Skeletal muscle satellite cell (primary cell): ENCODE data around the gene PM20D1.
"Not testable (repeated sequence)": the region's sequence is repeated elsewhere in the genome, so short reads cannot be mapped to it uniquely, and the experiment has no call there.

Source experiments
- H3K27me3 ChIP-seq: 2 replicates; pipeline ENCODE4 v1.7.0; 2013; ENCODE audit warnings: low read length; ENCODE audit not compliant: control insufficient read depth, insufficient read depth
- H3K36me3 ChIP-seq: 2 replicates; pipeline ENCODE4 v1.7.0; 2013; ENCODE audit warnings: mild to moderate bottlenecking, control low read depth, low read length; ENCODE audit not compliant: insufficient read depth
- H3K4me1 ChIP-seq: 2 replicates; pipeline ENCODE4 v1.7.0; 2013; ENCODE audit warnings: low read length; ENCODE audit not compliant: control insufficient read depth, insufficient read depth
- H3K4me2 ChIP-seq: 2 replicates; pipeline ENCODE4 v1.7.0; 2013; ENCODE audit warnings: mild to moderate bottlenecking, low read length
- H3K4me3 ChIP-seq: 2 replicates; pipeline ENCODE4 v1.7.0; 2013; ENCODE audit warnings: low read length
- H3K9ac ChIP-seq: 2 replicates; pipeline ENCODE4 v1.7.0; 2013; ENCODE audit warnings: mild to moderate bottlenecking, low read depth, low read length, moderate library complexity
- H3K9me3 ChIP-seq: replicated peaks from 2 replicates; pipeline ENCODE4 v1.7.0; 2013; ENCODE audit warnings: mild to moderate bottlenecking, control low read depth, low read length

Gene PM20D1

GRCh38 chr1:205878026-205878425 lies 28.1 kb upstream of the PM20D1 start:
- Histone ChIP-seq H3K27me3 (no peaks in the 10 kb centered on the region), H3K9me3 (no peaks in the 10 kb centered on the region), H3K4me3 (no peak overlapping the region), H3K4me2 (no peak overlapping the region), H3K4me1 (no peaks in the 10 kb centered on the region), H3K9ac (no peak overlapping the region), H3K36me3 (no peaks in the 10 kb centered on the region)

DNA sequence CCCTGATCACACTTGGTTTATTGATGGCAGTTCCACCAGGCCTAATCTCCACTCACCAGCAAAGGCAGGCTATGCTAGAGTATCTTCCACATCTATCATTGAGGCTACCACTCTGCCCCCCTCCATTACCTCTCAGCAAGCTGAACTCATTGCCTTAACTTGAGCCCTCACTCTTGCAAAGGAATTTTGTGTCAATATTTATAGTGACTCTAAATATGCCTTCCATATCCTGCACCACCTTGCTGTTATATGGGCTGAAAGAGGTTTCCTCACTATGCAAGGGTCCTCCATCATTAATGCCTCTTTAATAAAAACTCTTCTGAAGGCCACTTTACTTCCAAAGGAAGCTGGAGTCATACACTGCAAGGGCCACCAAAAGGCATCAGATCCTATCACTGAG lies 23.2 kb upstream of the PM20D1 start:
- H3K9me3 ChIP-seq, H3K4me2 ChIP-seq, H3K4me1 ChIP-seq, H3K36me3 ChIP-seq, H3K4me3 ChIP-seq, H3K27me3 ChIP-seq, H3K9ac ChIP-seq: not testable (repeated sequence)

DNA sequence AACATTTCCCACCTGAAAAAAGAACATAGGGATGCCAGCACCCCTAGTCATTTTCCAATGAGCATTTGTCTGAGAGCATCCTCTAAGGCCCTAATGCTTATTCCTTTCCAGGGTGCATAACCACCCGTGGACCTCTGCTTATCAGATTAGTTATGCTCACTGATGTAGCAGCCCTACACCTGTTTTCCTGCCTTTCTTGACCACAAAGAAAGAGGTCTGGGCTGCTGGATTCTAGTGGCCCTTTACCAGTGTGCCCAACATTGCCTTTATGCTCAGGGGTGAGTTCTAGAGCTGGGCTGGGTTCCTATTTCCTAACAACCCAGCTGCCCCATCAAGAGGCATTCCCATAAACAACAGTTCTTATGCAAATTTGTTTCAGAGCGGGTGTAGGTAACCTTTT lies 20.3 kb upstream of the PM20D1 start:
- no peaks in the 10 kb centered on the region for H3K9me3 ChIP-seq
- H3K36me3 ChIP-seq, result no peaks in the 10 kb centered on the region
- H3K27me3 ChIP-seq, result no peaks in the 10 kb centered on the region
- H3K4me1 ChIP-seq, result no peaks in the 10 kb centered on the region
- H3K4me2 ChIP-seq, result no peak overlapping the region
- H3K4me3 ChIP-seq, result no peak overlapping the region
- H3K9ac ChIP-seq, result no peak overlapping the region

DNA sequence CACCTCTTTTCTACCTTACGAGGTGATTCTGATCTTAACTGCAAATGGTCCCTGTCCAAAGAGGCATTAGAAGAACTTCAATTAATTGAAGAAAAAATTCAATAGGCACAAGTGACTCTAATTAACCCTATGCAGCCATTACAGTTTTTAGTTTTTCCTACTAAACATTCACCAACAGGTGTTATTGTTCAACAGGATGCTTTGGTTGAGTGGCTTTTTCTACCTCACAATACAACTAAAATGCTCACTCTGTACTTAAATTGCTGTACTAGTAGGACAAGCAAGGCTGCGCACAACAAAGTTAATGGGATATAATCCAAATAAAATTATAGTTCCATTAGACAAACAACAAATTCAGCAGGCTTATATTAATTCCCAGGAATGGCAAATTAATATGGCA lies 11.6 kb upstream of the PM20D1 start:
- Histone ChIP-seq H3K9ac (no peak overlapping the region), H3K4me1 (no peaks in the 10 kb centered on the region), H3K4me3 (no peak overlapping the region), H3K9me3 (no peaks in the 10 kb centered on the region), H3K27me3 (no peaks in the 10 kb centered on the region), H3K4me2 (no peak overlapping the region), H3K36me3 (no peaks in the 10 kb centered on the region)

DNA sequence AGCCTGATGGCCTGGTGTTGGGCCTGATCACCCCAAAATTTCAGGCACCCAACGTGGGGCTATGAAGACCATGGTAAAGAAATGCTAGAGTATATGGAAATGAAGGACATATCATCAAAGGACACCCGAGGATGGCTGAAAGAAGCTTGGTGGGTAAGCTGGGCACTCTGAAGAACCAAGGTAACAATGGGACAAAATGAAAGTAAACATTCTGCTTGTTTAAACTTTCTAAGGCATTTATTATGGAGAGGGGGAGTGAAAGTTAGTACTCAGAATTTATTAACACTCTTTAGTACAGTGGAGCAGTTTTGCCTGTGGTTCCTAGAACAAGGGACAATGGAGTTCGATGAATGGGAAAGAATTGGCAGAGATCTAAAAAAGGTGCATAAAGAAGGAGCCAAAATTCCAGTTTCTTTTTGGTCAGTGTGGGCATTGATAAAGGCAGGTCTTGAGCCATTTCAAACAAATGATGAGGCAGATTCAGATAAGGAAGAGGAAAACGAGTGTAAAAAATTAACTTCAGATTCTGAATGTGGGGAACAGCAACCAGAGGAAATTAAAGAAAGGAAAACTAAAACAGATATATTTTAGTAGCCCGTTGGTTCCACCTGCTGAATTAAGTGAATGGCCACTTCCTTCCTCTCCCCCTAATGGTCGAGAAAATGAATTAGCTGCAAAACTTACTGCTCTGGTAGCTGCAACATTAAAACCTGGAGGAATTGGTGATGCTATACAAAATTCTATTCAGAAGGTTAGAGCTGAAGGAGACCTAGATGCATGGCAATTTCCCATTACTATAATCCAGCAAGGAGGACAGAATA lies 8.4 kb upstream of the PM20D1 start:
- Histone ChIP-seq H3K9me3 (no peaks in the 10 kb centered on the region), H3K4me2 (no peak overlapping the region), H3K4me3 (no peak overlapping the region), H3K9ac (no peak overlapping the region), H3K27me3 (no peaks in the 10 kb centered on the region), H3K4me1 (no peaks in the 10 kb centered on the region), H3K36me3 (no peaks in the 10 kb centered on the region)

- not testable (repeated sequence) for H3K27me3 ChIP-seq, H3K4me2 ChIP-seq, H3K4me3 ChIP-seq, H3K9ac ChIP-seq, H3K4me1 ChIP-seq, H3K9me3 ChIP-seq, H3K36me3 ChIP-seq
Observed at GRCh38 chr1:205857501-205857900, 7.6 kb upstream of the PM20D1 start.

DNA sequence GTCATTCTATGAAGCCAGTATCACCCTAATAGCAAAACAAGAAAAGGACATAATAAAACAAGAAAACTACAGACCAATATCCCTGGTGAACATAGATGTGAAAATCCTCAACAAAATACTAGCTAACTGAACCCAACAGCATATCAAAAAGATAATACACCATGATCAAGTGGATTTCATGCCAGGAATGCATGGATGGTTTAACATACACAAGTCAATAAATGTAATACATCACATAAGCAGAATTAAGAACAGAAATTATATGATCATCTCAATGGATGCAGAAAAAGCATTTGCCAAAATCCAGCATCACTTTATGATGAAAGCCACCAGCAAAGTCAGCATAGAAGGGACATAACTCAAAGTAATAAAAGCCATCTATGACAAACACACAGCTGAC lies 6.5 kb upstream of the PM20D1 start:
- Histone ChIP-seq H3K4me2 (no peak overlapping the region), H3K9ac (no peak overlapping the region), H3K9me3 (no peaks in the 10 kb centered on the region), H3K27me3 (no peaks in the 10 kb centered on the region), H3K4me3 (no peak overlapping the region), H3K36me3 (no peaks in the 10 kb centered on the region), H3K4me1 (no peaks in the 10 kb centered on the region)

- Histone ChIP-seq H3K4me1 (no peaks in the 10 kb centered on the region), H3K9ac (no peak overlapping the region), H3K27me3 (no peaks in the 10 kb centered on the region), H3K4me3 (no peak overlapping the region), H3K4me2 (no peak overlapping the region), H3K9me3 (no peaks in the 10 kb centered on the region), H3K36me3 (no peaks in the 10 kb centered on the region)
Observed at GRCh38 chr1:205852969-205853368, 3.0 kb upstream of the PM20D1 start.

- no peaks in the 10 kb centered on the region for H3K4me1 ChIP-seq
- no peak overlapping the region for H3K9ac ChIP-seq
- H3K36me3 ChIP-seq, result no peaks in the 10 kb centered on the region
- H3K4me3 ChIP-seq, result no peak overlapping the region
- no peaks in the 10 kb centered on the region for H3K27me3 ChIP-seq
- no peak overlapping the region for H3K4me2 ChIP-seq
- H3K9me3 ChIP-seq, result no peaks in the 10 kb centered on the region
Observed at GRCh38 chr1:205851993-205852392, 2.1 kb upstream of the PM20D1 start.

DNA sequence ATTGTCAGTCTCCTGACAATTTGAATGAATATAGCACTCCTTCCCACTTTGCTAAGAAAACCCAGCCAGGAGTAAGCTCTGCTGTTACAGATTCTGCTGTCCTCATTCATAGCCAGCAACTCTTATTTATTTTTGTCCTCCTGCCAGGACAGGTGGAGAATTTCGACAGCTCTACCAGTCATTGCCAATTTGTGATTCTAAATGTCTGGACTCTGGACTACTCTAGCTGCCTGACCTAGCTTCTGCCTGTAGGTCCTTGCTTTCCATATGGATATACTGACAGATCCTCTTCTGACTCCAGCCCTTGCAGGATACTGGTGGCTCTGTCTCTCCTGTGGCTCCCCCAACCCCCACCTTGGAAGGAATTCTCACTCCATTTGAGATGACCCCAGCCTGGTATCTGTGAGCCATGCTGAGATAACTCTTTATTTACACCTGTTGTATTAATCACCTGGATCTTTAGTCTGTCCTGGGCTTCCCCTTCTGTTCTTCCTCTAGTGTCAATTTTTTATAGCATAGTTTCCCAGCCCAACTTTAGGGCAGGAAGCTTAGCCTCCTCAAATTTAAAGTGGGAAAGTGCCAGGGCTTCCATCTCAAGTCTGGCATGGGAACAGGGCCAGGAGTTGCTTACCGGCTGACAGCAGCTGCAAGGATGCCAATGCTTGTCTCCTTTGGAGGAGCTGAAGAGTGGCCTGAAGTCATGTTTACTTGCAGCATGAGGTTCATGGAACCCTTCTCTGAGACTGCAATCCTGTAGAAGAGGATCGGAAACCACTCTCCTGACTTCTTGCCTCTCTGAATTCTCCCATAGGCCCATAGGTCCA lies 6.7 kb downstream of the PM20D1 start:
- Histone ChIP-seq H3K9ac (no peak overlapping the region), H3K9me3 (no peaks in the 10 kb centered on the region), H3K4me2 (no peak overlapping the region), H3K27me3 (no peaks in the 10 kb centered on the region), H3K36me3 (no peaks in the 10 kb centered on the region), H3K4me3 (no peak overlapping the region), H3K4me1 (peaks cover 3% of the 10 kb centered on the region)

DNA sequence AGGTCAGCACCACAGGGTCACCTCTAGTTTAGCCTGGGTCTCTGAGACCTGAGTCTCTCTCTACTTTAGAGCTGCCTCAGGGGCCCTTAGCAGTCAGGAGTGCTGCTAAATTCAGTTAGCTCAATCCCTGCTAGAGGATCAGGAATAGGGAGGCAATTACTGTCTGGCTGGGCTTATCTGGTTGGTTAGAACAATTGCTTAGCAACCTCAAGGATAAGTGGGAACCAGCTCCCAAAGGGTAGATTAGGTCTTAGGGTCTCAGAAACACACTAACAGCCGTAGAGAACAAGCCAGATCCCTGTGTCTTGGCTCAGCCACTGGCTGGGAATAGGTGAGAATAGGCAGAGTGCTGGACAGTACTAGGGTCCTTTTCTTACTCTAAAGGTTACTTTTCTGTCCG lies 7.7 kb downstream of the PM20D1 start:
- Histone ChIP-seq H3K4me3 (no peak overlapping the region), H3K4me1 (peaks cover 7% of the 10 kb centered on the region), H3K9ac (no peak overlapping the region), H3K27me3 (no peaks in the 10 kb centered on the region), H3K4me2 (no peak overlapping the region), H3K36me3 (no peaks in the 10 kb centered on the region), H3K9me3 (no peaks in the 10 kb centered on the region)
